HuH-7 (cell line): ENCODE data around the gene STON1.
"Not testable (repeated sequence)": the region's sequence is repeated elsewhere in the genome, so short reads cannot be mapped to it uniquely, and the experiment has no call there.

Source experiments
- DNase-seq: peaks from one replicate; pipeline ENCODE4 v3.0.0; 2011; ENCODE audit warnings: low spot score

Gene STON1

DNA sequence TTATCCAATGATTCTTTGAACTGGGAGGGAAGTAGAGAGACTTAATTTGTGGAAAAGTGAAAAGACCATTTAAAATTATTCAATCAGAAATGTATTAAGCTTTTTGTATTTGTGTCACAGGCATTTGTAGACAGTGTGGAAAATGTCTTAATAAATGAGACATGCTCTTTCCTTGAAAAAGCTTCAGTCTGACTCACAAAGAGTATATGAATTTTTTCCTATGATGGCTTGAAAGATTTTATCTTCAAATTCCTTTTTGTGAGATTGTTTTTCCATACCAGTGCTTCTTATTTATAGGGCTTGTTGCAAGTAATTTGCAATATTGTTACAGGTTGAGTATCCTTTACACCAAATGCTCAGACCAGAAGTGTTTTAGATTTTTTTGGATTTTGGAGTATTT, 39.5 kb downstream of the STON1 start:
- DNase-seq: no peak

DNA sequence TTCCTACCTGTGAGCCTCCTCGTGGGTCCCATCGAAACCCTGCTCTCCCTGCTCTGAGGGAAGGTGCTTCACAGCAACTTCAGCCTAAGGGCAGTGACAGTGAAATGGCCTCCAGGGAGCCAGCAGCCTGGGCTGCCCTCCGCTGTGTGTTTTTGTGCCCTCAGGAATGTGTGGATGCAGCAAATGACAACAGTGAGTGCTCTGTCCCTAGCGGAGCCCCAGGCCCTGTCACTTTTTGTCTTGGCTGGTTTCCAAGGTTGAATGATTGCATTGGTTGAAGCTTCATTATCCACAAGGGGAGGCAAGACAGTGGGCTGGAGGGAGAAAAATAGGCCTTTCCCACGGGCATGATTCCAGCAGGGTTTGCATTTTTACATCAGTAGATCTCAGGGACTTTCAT, 42.9 kb downstream of the STON1 start:
- DNase-seq: peak; percentile 39

- no peak for DNase-seq
Measured at GRCh38 chr2:48574353-48575287, 44.7 kb downstream of the STON1 start.

GRCh38 chr2:48578313-48578712, 48.4 kb downstream of the STON1 start:
- DNase-seq: no peak

DNA sequence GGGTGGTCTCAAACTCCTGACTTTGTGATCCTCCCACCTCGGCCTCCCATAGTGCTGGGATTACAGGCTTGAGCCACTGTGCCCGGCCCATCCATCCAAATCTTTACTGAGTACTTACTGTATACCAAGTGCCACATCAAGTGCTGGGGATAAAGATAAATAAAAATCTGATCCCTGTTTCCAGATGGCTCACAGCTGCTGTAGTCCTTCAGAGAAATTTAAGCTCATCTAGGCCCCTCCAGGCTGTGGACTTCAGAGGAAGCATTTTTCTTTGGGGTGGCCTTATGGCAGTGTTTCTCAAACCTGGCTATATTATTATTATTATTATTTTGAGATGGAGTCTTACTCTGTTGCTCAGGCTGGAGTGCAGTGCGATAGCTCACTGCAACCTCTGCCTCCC, 54.0 kb downstream of the STON1 start:
- no peak for DNase-seq

GRCh38 chr2:48584551-48584950, 54.6 kb downstream of the STON1 start:
- no peak for DNase-seq

- DNase-seq: no peak
Measured at GRCh38 chr2:48586433-48586832, 56.5 kb downstream of the STON1 start.

DNA sequence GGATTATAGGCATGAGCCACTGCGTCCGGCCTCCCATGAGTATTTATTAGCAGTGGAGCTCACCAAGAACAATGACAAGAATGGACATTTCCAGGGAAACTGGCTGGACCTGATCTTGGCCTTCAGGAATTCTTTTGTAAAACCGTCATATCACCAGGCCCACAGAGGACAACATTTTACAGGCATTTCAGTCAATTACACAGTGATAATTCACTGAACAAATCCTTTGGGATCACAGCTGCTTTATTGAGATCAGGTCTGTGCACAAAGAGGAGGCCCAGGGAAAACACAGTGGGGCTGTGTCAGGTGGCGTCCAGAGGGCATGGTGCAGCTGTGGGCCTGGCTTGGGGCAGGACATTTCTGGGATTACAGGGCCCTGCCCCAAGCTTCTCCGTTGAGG, 57.6 kb downstream of the STON1 start:
- no peak for DNase-seq

DNA sequence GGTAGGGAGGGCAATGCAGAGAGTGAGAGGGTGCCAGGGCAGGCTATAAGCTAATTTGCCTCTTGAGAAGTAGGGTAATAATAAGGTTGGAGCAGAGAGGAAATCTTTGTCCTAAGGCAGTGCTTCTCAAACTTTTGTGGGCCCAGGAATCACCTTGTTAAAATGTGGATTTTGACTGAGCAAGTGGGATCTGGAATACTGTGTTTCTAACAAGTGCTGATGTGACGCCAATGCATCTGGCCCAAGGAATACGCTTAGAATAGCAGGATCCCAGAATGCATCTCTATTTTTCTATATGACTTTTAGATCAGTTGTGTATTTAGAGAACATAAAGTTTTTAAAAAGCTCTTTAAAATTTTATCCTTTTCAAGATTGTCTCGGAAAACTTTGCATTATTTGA, 58.0 kb downstream of the STON1 start:
- DNase-seq: no peak

DNA sequence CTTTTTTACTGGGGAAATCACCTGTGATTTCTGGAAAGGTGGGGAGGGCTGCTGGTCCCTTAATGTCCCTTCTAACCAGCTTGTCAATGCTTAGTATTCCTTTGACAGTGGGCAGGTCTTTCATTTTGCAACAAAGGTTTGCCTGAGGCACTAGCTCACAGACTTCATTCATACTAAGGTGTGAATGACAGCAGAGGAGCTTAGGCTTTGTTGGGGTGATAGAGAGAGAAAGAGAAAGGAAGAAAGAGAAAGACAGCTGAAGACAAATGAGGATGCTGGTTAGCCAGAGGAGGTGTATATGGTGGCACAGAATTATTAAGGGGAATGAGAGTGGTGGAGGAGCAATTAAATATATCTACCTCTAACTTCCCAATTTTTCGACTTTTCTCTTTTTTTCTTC, 58.8 kb downstream of the STON1 start:
- no peak for DNase-seq

DNA sequence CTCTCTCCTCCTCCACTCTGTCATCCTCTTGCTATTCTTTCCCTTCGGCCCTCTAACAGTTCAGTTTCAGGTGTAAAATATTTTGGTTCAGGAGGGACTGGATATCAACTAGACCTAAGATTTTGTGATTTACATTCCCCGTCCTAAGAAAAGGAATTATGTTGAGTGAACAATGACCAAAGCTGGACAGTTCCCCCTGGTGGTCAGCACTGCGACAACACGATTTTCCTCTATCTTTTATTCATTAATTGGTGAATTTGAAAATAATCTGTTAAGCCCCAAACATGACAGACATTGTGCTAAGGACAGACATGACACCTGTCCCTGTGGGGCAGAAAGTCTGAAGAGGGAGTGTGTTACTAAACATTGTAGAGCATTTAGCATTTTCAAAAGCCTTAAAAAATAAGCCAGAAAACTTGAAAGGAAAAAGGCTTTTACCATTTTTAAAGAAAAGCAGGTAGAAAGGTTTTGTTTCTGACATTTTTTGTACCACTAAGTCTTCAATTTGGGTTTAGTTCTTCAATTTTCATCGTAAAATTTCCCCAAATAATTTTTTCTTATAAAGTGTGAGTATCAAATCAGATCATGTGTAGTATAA, 59.3 kb downstream of the STON1 start:
- DNase-seq: no peak

DNA sequence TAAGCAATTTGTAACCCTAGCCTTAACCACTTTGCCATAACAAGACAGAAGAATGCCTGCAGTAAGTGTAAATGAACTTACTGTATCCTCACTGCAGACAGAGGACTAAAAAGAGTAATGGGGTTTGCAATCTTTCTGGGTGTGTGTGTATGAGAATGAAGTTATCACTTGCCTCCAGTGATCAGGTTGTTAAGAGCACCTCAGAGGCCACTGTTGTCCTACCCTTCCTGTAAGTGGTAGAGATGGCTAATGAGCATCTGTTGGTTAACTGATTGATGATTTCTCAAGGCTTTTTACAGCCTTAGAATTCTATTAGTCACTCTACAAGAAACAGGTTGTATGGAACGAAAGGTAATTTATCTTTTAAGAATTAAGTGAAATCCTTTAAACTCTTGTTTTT, 60.1 kb downstream of the STON1 start:
- DNase-seq: no peak

GRCh38 chr2:48592067-48592466, 62.1 kb downstream of the STON1 start:
- DNase-seq: no peak

DNA sequence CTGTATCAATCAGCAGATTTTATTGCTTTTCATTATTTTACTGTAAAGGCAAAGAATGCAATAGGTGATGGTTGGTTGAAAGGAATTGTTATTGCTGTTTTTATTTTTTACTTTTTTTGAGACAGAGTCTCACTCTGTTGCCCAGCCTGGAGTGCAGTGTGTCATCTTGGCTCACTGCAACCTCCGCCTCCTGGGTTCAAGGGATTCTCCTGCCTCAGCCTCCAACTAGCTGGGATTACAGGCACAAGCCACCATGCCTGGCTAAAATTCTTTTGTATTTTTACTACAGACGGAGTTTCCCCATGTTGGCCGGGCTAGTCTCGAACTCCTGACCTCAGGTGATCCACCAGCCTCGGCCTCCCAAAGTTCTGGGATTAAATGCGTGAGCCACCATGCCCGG, 66.8 kb downstream of the STON1 start:
- not testable (repeated sequence) for DNase-seq

GRCh38 chr2:48597492-48597891, 67.5 kb downstream of the STON1 start:
- no peak for DNase-seq

GRCh38 chr2:48600204-48600813, 70.4 kb downstream of the STON1 start:
- DNase-seq: no peak

GRCh38 chr2:48600917-48601316, 71.0 kb downstream of the STON1 start:
- no peak for DNase-seq

DNA sequence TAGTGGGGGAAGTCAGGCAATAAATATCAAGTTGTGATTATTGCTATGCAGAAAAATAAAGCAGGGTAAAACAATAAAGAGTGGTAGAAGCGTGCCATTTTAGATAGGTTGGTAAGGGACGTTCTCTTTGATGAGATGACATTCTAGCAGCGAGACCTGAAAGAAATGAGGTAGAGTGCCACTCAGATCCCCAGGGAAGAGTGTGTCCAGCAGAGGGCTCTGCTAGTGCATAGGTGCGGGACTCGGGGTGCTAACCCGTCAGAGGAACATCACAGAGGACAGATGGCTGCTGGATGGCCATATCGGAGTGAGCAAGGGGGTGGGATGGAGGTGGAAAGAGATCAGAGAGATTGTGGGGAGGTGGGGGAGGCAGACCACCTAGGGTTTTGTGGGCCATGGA, 71.4 kb downstream of the STON1 start:
- DNase-seq: peak; percentile 8

GRCh38 chr2:48605482-48606175, 75.7 kb downstream of the STON1 start:
- DNase-seq: no peak

- no peak for DNase-seq
Measured at GRCh38 chr2:48607307-48608014, 77.5 kb downstream of the STON1 start.

- no peak for DNase-seq
Measured at GRCh38 chr2:48613211-48613610, 83.3 kb downstream of the STON1 start.

DNA sequence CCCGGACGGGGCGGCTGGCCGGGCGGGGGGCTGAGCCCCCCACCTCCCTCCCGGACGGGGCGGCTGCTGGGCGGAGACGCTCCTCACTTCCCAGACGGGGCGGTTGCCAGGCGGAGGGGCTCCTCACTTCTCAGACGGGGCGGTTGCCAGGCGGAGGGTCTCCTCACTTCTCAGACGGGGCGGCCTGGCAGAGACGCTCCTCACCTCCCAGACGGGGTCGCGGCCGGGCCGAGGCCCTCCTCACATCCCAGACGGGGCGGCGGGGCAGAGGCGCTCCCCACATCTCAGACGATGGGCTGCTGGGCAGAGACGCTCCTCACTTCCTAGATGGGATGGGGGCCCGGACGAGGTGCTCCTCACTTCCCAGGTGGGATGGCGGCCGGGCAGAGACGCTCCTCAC, 84.6 kb downstream of the STON1 start:
- not testable (repeated sequence) for DNase-seq
